A172 (cell line): ENCODE measurements around the gene HIPK1. TPM values are rescaled to one million over a fixed set of nuclear protein-coding genes. Genes with fewer than 3 reads are reported as not detected.
"Not testable (repeated sequence)": the region's sequence is repeated elsewhere in the genome, so short reads cannot be mapped to it uniquely, and the experiment has no call there.

Source experiments
- DNase-seq: peaks from one replicate; pipeline ENCODE4 v3.0.0-alpha.2; 2015; ENCODE audit warnings: low spot score
- total RNA-seq: library from RNA; depleted of rRNA; stranded (reverse); fragments of >200 nt; shearing (Covaris generic); gene quantifications from 2 replicates; pipeline ENCODE4 v1.2.3, GENCODE V29; 2014

Gene HIPK1
- total RNA-seq, 1 experiment from 2014 or later, result 14.7 TPM

GRCh38 chr1:113945329-113945728 is 16.2 kb downstream of the HIPK1 start:
- no peak for DNase-seq

- no peak for DNase-seq
Measured at GRCh38 chr1:113946112-113946511, 17.0 kb downstream of the HIPK1 start.

GRCh38 chr1:113946678-113947387 is 17.7 kb downstream of the HIPK1 start:
- DNase-seq, result no peak

- no peak for DNase-seq
Measured at GRCh38 chr1:113947388-113948107, 18.4 kb downstream of the HIPK1 start.

- DNase-seq, result not testable (repeated sequence)
Measured at GRCh38 chr1:113948151-113948550, 19.0 kb downstream of the HIPK1 start.

GRCh38 chr1:113949007-113949406 is 19.9 kb downstream of the HIPK1 start:
- DNase-seq, result no peak

- DNase-seq, result no peak
Measured at GRCh38 chr1:113950908-113951307, 21.8 kb downstream of the HIPK1 start.

GRCh38 chr1:113951719-113952118 is 22.6 kb downstream of the HIPK1 start:
- DNase-seq, result no peak

- no peak for DNase-seq
Measured at GRCh38 chr1:113957984-113958383, 28.9 kb downstream of the HIPK1 start.

- DNase-seq, result no peak
Measured at GRCh38 chr1:113958691-113959090, 29.6 kb downstream of the HIPK1 start.

GRCh38 chr1:113963281-113963906 is 34.3 kb downstream of the HIPK1 start:
- DNase-seq, result no peak

GRCh38 chr1:113965703-113966412 is 36.7 kb downstream of the HIPK1 start:
- no peak for DNase-seq

GRCh38 chr1:113972954-113973353 is 43.8 kb downstream of the HIPK1 start:
- no peak for DNase-seq

- DNase-seq, result no peak
Measured at GRCh38 chr1:113975211-113975895, 46.2 kb downstream of the HIPK1 start.

- DNase-seq, result no peak
Measured at GRCh38 chr1:113976609-113977278, 47.6 kb downstream of the HIPK1 start.

GRCh38 chr1:113977906-113978305 is 48.8 kb downstream of the HIPK1 start:
- DNase-seq, result no peak

- peak; percentile 84 for DNase-seq
Measured at GRCh38 chr1:113978863-113979702, 50.0 kb downstream of the HIPK1 start, which contains the start of gene OLFML3. TSS of gene OLFML3 (plus strand) at chr1:113979474. CDS start at chr1:113979517, 43 bp downstream.

- DNase-seq, result no peak
Measured at GRCh38 chr1:113980110-113980509, 51.0 kb downstream of the HIPK1 start.

- DNase-seq, result peak; percentile 44
Measured at GRCh38 chr1:113981962-113982931, 53.1 kb downstream of the HIPK1 start.
